HG02763 (cell line): ENCODE results near the gene NAA25.
"Not testable (repeated sequence)": the region's sequence is repeated elsewhere in the genome, so short reads cannot be mapped to it uniquely, and the experiment has no call there.

ENCODE experiments used
- ATAC-seq: cut with Tn5 transposase; IDR thresholded peaks from one replicate; pipeline ENCODE4 v1.9.1; 2021; ENCODE audit warnings: mild to moderate bottlenecking, moderate library complexity; ENCODE audit not compliant: unreplicated experiment

NAA25 gene

DNA sequence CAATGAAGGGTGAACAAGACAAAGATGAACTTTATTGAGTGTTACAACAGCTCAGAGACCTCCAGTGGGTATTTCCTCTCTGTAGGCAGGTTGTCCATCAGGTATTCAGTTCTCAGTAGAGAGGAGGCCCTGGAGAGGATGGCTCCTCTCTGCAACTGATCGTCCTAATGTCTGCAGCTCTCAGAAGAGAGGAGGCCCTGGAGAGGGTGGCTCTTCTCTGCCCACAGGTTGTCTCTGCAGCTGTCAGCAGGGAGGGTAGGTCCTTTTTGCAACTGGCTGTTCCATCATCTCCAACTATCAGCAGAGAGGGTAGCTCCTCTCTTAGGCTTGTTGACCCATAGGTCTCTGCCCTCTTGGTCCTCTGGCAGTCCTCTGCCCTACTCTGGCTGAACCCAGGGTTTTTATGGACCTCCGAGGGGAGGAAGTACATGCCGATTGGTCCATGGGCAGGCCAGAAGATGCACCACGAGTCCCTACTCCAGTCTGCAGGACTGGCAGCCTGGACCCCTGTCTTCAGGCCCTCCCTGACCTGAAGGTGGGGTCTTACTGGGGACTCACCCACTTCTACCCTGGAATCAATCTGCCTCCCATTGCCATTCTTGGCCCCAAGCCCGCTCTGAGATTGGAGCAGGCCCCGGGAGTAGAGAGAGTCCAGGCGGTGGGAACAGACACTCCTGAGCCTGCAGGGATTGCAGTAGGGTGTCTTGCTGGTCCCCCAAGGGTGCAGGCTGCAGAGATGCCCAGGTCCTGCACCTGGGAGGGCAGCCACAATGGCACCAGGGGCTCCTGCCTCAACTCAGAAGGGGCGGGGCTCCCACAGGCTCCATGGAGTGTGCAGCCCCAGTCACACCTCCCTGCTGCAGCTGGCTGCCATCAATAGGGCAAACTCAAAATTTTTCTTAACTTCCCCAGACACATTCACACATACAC, 97.9 kb downstream of the NAA25 start:
- ATAC-seq, result no peak

- not testable (repeated sequence) for ATAC-seq
Measured at GRCh38 chr12:112009596-112009995, 99.0 kb downstream of the NAA25 start.

DNA sequence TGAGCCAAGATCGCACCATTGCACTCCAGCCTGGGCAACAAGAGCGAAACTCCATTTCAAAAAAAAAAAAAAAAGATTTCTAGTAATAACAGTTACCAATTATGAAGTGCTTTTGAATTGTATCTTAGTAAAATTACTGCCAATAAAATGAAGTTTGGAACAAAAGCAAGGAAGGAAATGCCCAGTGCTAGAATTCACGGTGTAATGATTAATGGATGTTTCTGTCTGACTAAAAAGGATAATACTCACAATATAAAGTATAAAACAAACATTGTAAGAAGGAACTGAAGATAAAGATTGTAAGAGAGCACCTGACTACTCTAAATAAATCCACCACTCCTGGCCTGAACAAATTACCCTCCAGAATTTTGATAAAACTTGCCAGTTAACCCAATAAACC, 99.7 kb downstream of the NAA25 start:
- ATAC-seq, result no peak

DNA sequence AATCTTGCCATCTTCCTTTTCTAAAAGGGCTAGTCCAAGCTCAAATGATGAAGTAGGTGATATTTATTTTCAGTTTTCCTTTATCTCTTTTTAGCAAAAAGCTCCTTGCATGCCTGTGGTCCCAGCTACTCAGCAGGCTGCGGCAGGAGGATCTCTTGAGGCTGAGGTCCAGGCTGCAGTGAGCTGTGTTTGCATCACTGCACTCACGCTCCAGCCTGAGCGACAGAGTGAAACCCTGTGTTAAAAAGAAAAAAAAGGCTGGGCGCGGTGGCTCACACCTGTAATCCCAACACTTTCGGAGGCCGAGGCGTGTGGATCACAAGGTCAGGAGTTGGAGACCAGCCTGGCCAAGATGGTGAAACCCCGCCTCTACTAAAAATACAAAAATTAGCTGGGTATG, 100.6 kb downstream of the NAA25 start:
- no peak for ATAC-seq

DNA sequence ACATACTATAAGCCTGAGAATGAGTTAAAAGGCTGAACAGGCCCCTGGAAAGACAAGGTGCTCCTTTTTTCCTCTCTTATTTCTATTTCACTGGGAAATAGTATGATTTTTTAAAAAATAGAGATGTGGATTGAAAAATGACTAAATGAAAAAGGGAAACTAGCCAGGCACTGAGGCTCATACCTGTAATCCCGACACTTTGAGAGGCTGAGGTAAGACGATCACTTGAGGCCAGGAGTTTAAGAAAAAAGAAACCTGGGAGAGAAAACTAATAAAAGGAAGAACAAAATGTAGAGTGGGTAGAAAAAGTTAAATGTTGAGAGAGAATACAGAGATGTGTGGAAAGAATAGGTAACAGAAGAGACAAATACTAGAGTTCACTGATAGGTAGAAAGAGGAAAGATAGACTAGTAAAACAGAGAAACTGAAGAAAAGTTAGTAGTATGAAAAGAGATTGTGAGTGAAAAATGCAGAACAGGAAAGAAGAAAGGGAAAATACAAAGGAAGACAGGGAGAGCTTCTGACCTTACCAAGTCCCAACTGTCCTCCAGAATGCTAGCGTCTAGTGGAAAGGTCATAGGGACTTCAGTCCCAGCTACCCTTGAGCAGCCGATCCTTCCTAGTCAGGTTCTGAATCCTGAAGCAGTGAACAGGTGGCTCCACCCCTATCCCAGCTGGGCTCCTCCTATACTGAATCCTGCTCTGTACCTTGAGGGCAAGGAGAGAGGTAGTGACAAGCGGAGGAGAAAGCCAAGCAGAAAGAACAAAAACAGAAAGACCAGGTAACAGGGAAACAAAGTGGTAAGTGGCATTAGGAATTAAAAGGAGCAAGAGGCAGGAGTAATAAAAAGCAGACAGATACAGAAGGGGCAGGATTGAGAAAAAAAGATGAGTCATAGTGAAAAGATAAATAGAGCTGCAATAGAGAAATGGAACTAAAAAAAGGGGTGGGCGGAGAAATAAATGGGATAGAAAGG, 102.9 kb downstream of the NAA25 start:
- no peak for ATAC-seq

DNA sequence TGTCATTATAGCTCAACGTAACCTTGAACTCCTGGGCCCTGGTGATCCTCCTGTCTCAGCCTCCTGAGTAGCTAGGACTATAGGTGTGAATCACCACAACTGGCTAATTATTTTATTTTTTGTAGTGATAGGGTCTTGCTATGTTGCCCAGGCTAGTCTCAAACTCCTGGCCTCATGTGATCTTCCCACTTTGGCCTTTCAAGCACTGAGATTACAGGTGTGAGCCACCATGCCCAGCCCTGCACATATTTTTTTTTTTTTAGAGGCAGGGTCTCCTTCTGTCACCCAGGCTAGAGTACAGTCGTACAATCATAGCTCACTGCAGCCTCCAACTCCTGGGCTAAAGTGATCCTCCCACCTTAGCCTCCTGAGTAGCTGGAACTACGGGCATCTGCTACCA, 104.5 kb downstream of the NAA25 start:
- ATAC-seq, result no peak

DNA sequence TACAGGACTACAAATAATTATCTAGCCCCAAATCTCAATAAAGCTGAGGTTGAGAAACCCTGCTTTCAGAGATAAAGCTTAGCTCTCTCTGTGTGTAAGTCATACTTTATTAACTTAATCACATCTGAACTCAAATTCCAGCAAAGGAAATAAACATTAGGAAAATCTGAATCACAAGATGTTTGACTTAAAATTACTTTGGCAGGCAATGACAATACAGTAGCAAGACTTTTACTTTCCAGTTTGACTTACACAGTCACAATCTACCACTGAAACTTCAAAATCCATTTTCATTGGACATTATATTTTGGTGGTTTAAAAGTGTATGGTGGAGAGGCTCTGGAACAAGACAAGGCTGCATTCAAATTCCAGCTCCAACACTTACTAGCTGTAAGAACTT, 107.0 kb downstream of the NAA25 start:
- ATAC-seq, result no peak

DNA sequence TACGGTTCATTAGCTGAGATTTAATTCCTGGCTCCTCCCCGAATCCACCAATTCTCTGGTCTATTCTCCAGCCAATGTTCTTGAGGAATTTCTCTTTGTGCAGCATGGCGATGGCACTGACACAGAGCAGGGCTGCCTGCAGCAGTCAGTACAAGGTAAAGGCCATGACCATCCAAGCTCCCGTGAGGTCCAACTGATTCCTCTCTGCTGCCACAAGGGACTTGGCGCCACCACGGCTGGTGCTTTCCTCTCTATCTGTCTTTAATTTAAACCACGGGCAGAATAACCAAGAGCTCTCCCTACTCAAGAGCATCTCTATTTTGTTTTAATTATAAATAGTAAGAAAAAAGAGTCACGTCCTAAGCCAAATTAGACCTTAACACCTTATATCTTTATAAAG, 107.8 kb downstream of the NAA25 start:
- ATAC-seq, result no peak

- ATAC-seq, result not testable (repeated sequence)
Measured at GRCh38 chr12:111999129-111999528, 109.5 kb downstream of the NAA25 start.

GRCh38 chr12:111998015-111998414, 110.6 kb downstream of the NAA25 start:
- ATAC-seq, result no peak

GRCh38 chr12:111997300-111997699, 111.3 kb downstream of the NAA25 start:
- ATAC-seq, result no peak

- no peak for ATAC-seq
Measured at GRCh38 chr12:111995782-111996480, 112.7 kb downstream of the NAA25 start.

- ATAC-seq, result not testable (repeated sequence)
Measured at GRCh38 chr12:111994211-111995111, 114.1 kb downstream of the NAA25 start.

DNA sequence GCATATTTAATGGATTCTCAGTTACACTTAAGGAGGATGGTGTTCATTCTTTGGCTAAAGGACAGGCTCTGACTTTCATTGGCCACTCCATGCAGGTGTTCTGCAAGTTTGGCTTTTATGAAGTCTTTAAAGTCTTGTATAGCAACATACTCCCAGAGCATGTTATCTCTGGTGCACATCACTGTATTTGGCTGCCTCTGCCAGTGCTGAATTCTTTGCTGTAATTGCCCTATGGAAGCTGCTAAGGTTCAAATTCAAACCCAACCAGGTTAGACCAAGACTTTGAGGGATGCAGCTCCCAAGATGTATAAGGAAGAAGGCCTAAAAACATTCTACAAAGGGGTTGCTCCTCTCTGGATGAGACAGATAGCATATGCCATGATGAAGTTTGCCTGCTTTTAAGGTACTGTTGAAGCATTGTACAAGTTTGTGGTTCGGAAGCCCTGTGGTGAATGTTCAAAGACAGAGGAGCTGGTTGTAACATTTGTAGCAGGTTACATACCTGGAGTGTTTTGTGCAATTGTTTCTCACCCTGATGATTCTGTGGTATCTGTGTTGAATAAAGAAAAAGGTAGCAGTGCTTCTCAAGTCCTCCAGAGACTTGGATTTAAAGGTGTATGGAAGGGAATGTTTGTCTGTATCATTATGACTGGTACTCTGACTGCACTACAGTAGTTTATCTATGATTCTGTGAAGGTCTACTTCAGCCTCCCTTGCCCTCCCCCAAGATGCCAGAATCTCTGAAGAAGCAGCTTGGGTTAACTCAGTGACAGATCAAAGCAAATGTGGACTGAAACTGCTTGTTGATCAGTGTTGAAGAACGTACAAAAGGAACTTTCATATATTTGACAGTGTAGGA, 115.1 kb downstream of the NAA25 start:
- ATAC-seq, result no peak

GRCh38 chr12:111992464-111992863, 116.1 kb downstream of the NAA25 start:
- no peak for ATAC-seq

DNA sequence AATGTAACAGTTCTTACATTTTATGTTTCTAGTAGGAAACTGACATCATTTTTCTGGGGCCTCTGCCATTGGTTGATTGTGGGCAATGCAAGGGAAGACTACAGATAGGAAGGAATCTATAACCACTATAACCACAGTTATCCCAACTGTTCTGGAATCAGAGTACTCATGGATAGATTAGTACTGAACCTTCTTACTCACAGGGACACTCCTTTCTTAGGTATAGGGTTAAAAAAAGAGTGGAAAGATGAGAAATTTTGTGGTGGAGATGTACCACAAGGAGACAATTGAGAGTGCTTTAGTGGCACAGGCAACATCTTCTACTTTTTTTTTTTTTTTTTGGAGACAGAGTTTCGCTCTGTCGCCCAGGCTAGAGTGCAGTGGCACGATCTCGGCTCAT, 116.6 kb downstream of the NAA25 start:
- ATAC-seq, result no peak

GRCh38 chr12:111991535-111991934, 117.0 kb downstream of the NAA25 start:
- ATAC-seq, result no peak

DNA sequence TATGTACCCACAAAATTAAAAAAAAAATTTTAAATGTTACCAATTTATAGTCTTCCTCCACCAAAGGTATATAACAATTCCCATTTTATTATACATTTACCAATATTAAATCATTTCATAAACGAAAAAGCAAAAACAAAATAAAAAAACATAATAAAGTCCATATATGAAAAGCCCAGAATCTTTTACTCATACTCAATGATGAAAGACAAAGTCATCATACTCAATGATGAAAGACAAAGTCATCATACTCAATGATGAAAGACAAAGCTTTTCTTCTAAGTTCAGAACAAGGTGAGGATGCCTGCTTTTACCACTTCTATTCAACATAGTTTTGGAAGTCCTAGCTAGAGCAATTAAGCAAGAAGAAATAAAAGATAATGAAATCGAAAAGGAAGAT, 123.8 kb downstream of the NAA25 start:
- ATAC-seq, result no peak

DNA sequence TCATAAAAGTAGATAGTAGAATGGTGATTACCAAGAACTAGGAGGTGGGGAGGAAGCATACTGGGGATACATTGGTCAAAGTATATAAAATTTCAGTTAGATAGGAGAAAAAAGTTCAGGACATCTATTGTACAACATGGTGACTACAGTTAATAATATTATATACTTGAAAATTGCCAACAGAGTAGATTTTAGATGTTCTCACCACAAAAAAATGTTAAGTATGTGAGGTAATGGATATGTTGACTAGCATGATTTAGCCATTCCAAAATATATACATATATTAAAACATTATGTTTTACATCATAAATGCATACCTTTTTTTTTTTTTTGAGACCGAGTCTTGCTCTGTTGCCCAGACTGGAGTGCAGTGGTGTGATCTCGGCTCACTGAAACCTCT, 126.6 kb downstream of the NAA25 start:
- ATAC-seq, result no peak
